ENCODE results near the gene INSIG2. TPM values are rescaled to one million over a fixed set of nuclear protein-coding genes. Genes with fewer than 3 reads are reported as not detected.

The INSIG2 gene
- polyA plus RNA-seq, 1 donor from 2014 or later = 17.0 TPM

- Mint-ChIP-seq H3K27ac (peak overlapping the region in 1 of 3 donors; percentile 83), H3K27me3 (no peaks in the 10 kb centered on the region), H3K9me3 (no peaks in the 10 kb centered on the region), H3K4me1 (peaks cover 1 to 11% (median 3%) of the 10 kb centered on the region in 3 donors), H3K4me3 (peak overlapping the region in 2 of 4 donors; percentile 51 to 58), H3K36me3 (peaks cover 10% of the 10 kb centered on the region)
Observed at GRCh38 chr2:118103951-118104940, 16.0 kb downstream of the INSIG2 start.

- Mint-ChIP-seq H3K4me1 (peaks cover 1 to 11% (median 3%) of the 10 kb centered on the region in 3 donors), H3K9me3 (no peaks in the 10 kb centered on the region), H3K4me3 (no peak overlapping the region), H3K27me3 (no peaks in the 10 kb centered on the region), H3K27ac (peak overlapping the region in 2 of 3 donors; percentile 50 to 59), H3K36me3 (peaks cover 13% of the 10 kb centered on the region)
Observed at GRCh38 chr2:118105497-118105896, 17.2 kb downstream of the INSIG2 start.

GRCh38 chr2:118106926-118107325 is 18.7 kb downstream of the INSIG2 start:
- H3K27ac Mint-ChIP-seq = peak overlapping the region in 1 of 3 donors; percentile 44
- H3K4me1 Mint-ChIP-seq = peaks cover 1 to 11% (median 3%) of the 10 kb centered on the region in 3 donors

GRCh38 chr2:118110310-118110709 is 22.0 kb downstream of the INSIG2 start:
- Mint-ChIP-seq H3K9me3 (no peaks in the 10 kb centered on the region), H3K4me3 (no peak overlapping the region), H3K27ac (no peak overlapping the region), H3K36me3 (peaks cover 9% of the 10 kb centered on the region), H3K4me1 (peaks cover 0 to 4% (median 1%) of the 10 kb centered on the region in 3 donors), H3K27me3 (no peaks in the 10 kb centered on the region)

More at GRCh38 chr2:118106926-118107325, 18.7 kb downstream of the INSIG2 start:
- Mint-ChIP-seq H3K27me3 (no peaks in the 10 kb centered on the region), H3K4me3 (no peak overlapping the region), H3K36me3 (peaks cover 7% of the 10 kb centered on the region), H3K9me3 (no peaks in the 10 kb centered on the region)

GRCh38 chr2:118110991-118111390 is 22.7 kb downstream of the INSIG2 start:
- no peaks in the 10 kb centered on the region for H3K9me3 Mint-ChIP-seq
- H3K27me3 Mint-ChIP-seq = no peaks in the 10 kb centered on the region
- H3K4me3 Mint-ChIP-seq = no peak overlapping the region
- H3K36me3 Mint-ChIP-seq = peaks cover 9% of the 10 kb centered on the region
- H3K27ac Mint-ChIP-seq = no peak overlapping the region
- H3K4me1 Mint-ChIP-seq = peaks cover 0 to 4% (median 1%) of the 10 kb centered on the region in 3 donors

- Mint-ChIP-seq H3K4me3 (no peak overlapping the region), H3K27me3 (no peaks in the 10 kb centered on the region), H3K9me3 (no peaks in the 10 kb centered on the region), H3K36me3 (peaks cover 9% of the 10 kb centered on the region), H3K4me1 (peaks cover 0 to 4% (median 1%) of the 10 kb centered on the region in 3 donors), H3K27ac (peak overlapping the region in 1 of 3 donors; percentile 3)
Observed at GRCh38 chr2:118112771-118113334, 24.6 kb downstream of the INSIG2 start.

- H3K27ac Mint-ChIP-seq = no peak overlapping the region
- no peaks in the 10 kb centered on the region for H3K27me3 Mint-ChIP-seq
- no peaks in the 10 kb centered on the region for H3K9me3 Mint-ChIP-seq
- no peak overlapping the region for H3K4me3 Mint-ChIP-seq
- H3K4me1 Mint-ChIP-seq = peaks cover 0 to 4% (median 0%) of the 10 kb centered on the region in 3 donors
- peaks cover 4% of the 10 kb centered on the region for H3K36me3 Mint-ChIP-seq
Observed at GRCh38 chr2:118114863-118115262, 26.6 kb downstream of the INSIG2 start.

GRCh38 chr2:118115761-118116160 is 27.5 kb downstream of the INSIG2 start:
- no peak overlapping the region for H3K27ac Mint-ChIP-seq
- peaks cover 0 to 4% (median 0%) of the 10 kb centered on the region in 3 donors for H3K4me1 Mint-ChIP-seq

GRCh38 chr2:118118479-118118878 is 30.2 kb downstream of the INSIG2 start:
- H3K27ac Mint-ChIP-seq = no peak overlapping the region
- H3K4me1 Mint-ChIP-seq = peaks cover 0 to 7% (median 0%) of the 10 kb centered on the region in 3 donors
- no peak overlapping the region for H3K4me3 Mint-ChIP-seq
- H3K27me3 Mint-ChIP-seq = no peaks in the 10 kb centered on the region
- H3K36me3 Mint-ChIP-seq = peaks cover 2% of the 10 kb centered on the region
- no peaks in the 10 kb centered on the region for H3K9me3 Mint-ChIP-seq

More at GRCh38 chr2:118115761-118116160, 27.5 kb downstream of the INSIG2 start:
- no peak overlapping the region for H3K4me3 Mint-ChIP-seq
- no peaks in the 10 kb centered on the region for H3K27me3 Mint-ChIP-seq
- H3K9me3 Mint-ChIP-seq = no peaks in the 10 kb centered on the region
- H3K36me3 Mint-ChIP-seq = peaks cover 2% of the 10 kb centered on the region

- no peak overlapping the region for H3K4me3 Mint-ChIP-seq
- H3K36me3 Mint-ChIP-seq = no peaks in the 10 kb centered on the region
- no peaks in the 10 kb centered on the region for H3K27me3 Mint-ChIP-seq
- H3K4me1 Mint-ChIP-seq = peaks cover 0 to 7% (median under 1%) of the 10 kb centered on the region in 3 donors
- peak overlapping the region in 1 of 3 donors; percentile 65 for H3K27ac Mint-ChIP-seq
- no peaks in the 10 kb centered on the region for H3K9me3 Mint-ChIP-seq
Observed at GRCh38 chr2:118119158-118119727, 31.0 kb downstream of the INSIG2 start.

GRCh38 chr2:118119761-118120400 is 31.6 kb downstream of the INSIG2 start:
- Mint-ChIP-seq H3K27ac (no peak overlapping the region), H3K9me3 (no peaks in the 10 kb centered on the region), H3K4me1 (peaks cover 0 to 7% (median 2%) of the 10 kb centered on the region in 3 donors), H3K4me3 (no peak overlapping the region), H3K27me3 (no peaks in the 10 kb centered on the region), H3K36me3 (no peaks in the 10 kb centered on the region)

GRCh38 chr2:118120401-118120780 is 32.1 kb downstream of the INSIG2 start:
- Mint-ChIP-seq H3K27ac (no peak overlapping the region), H3K27me3 (no peaks in the 10 kb centered on the region), H3K9me3 (no peaks in the 10 kb centered on the region), H3K36me3 (no peaks in the 10 kb centered on the region), H3K4me3 (no peak overlapping the region), H3K4me1 (peaks cover 0 to 7% (median 2%) of the 10 kb centered on the region in 3 donors)

- H3K27ac Mint-ChIP-seq = no peak overlapping the region
Observed at GRCh38 chr2:118121101-118121500, 32.8 kb downstream of the INSIG2 start.

GRCh38 chr2:118121986-118122524 is 33.8 kb downstream of the INSIG2 start:
- H3K4me1 Mint-ChIP-seq = peaks cover 0 to 7% (median 2%) of the 10 kb centered on the region in 3 donors
- no peaks in the 10 kb centered on the region for H3K36me3 Mint-ChIP-seq
- no peaks in the 10 kb centered on the region for H3K9me3 Mint-ChIP-seq
- H3K4me3 Mint-ChIP-seq = no peak overlapping the region
- no peak overlapping the region for H3K27ac Mint-ChIP-seq
- no peaks in the 10 kb centered on the region for H3K27me3 Mint-ChIP-seq

More at GRCh38 chr2:118121101-118121500, 32.8 kb downstream of the INSIG2 start:
- H3K9me3 Mint-ChIP-seq = no peaks in the 10 kb centered on the region
- no peak overlapping the region for H3K4me3 Mint-ChIP-seq
- H3K4me1 Mint-ChIP-seq = peaks cover 0 to 7% (median 2%) of the 10 kb centered on the region in 3 donors
- H3K36me3 Mint-ChIP-seq = no peaks in the 10 kb centered on the region
- H3K27me3 Mint-ChIP-seq = no peaks in the 10 kb centered on the region
